HCT116 (cell line): Measurements from ENCODE around the gene MYBPC1. TPM values are rescaled to one million over a fixed set of nuclear protein-coding genes. Genes with fewer than 3 reads are reported as not detected.

Experiments
- ATAC-seq: fragments of 200-7000 bp; cut with Tn5 transposase; 2 replicates; pipeline ENCODE4 v1.9.1; 2020; ENCODE audit warnings: mild to moderate bottlenecking, moderate library complexity
- BruUV-seq: library from RNA; stranded (reverse); fragments of 400-500 nt; replicated peaks from 2 replicates; lab custom pipeline; 2021; lab: Mats Ljungman, UMichigan
- CTCF ChIA-PET: fragments of 300-600 bp; sonication (Branson Sonifier 250); formaldehyde crosslinking; loops from one replicate; lab custom pipeline; 2021; ENCODE audit warnings: antibody characterized with exemption; lab: Charles Lee
- POLR2A ChIA-PET: fragments of 300-600, 350-600 bp; sonication (Branson Sonifier 250); formaldehyde crosslinking; loops from one replicate; lab custom pipeline; 2021; ENCODE audit warnings: antibody characterized with exemption; lab: Charles Lee
- RAD21 ChIA-PET, 2 experiments: fragments of 300-600 bp; sonication (Branson Sonifier 250); formaldehyde crosslinking; loops; one replicate each; lab custom pipeline; 2023; ENCODE audit warnings: low total read pairs in 2 of 2; ENCODE audit not compliant: uncharacterized antibody in 2 of 2, unreplicated experiment in 2 of 2, low non-redundant PET in 1 of 2; lab: Charles Lee
- DNase-seq: peaks from one replicate; pipeline ENCODE4 v3.0.0-alpha.2; 2010; ENCODE audit warnings: low read depth, low spot score
- H2AFZ ChIP-seq: fragments of 200-600 bp; shearing (Covaris generic), sonication (generic); 2 replicates; pipeline ENCODE4 v1.6.1; 2017; ENCODE audit warnings: low read depth, mixed run types, mixed read lengths, antibody characterized with exemption, low read length; ENCODE audit not compliant: poor library complexity, severe bottlenecking
- H3K27ac ChIP-seq: 2 replicates; pipeline ENCODE4 v1.5.1; 2012; ENCODE audit warnings: low read depth, low read length
- H3K27me3 ChIP-seq: fragments of 200-600 bp; sonication (generic); 2 replicates; pipeline ENCODE4 v1.6.1; 2016; ENCODE audit warnings: mixed run types, low read length, mixed read lengths; ENCODE audit not compliant: insufficient read depth
- H3K36me3 ChIP-seq, 2 experiments: fragments of 200-500 bp in 1 of 2; fragments of 200-600 bp in 1 of 2; sonication (Bioruptor generic) in 1 of 2; sonication (generic) in 1 of 2; 2 replicates each; pipeline versions ENCODE4 v1.5.1 to v1.6.1; 2014 to 2016; ENCODE audit warnings: low read length in 2 of 2, inconsistent platforms in 1 of 2, mixed read lengths in 1 of 2, mixed run types in 1 of 2; ENCODE audit not compliant: insufficient read depth in 2 of 2, control insufficient read depth in 1 of 2
- H3K4me1 ChIP-seq, 2 experiments: fragments of 200-600 bp in 1 of 2; sonication (generic) in 1 of 2; 2 replicates each; pipeline versions ENCODE4 v1.5.1 to v1.6.1; 2012 to 2017; ENCODE audit warnings: low read length in 2 of 2, inconsistent platforms in 1 of 2, mild to moderate bottlenecking in 1 of 2, mixed read lengths in 1 of 2, mixed run types in 1 of 2, moderate library complexity in 1 of 2; ENCODE audit not compliant: insufficient read depth in 2 of 2, control insufficient read depth in 1 of 2
- H3K4me2 ChIP-seq: fragments of 200-600 bp; sonication (generic); 2 replicates; pipeline ENCODE4 v1.6.1; 2017; ENCODE audit warnings: mixed run types, low read length, mixed read lengths
- H3K4me3 ChIP-seq, 2 experiments: fragments of 200-600 bp in 1 of 2; sonication (generic) in 1 of 2; replicated peaks in 1 of 2; 2 replicates each; pipeline ENCODE4 v1.5.1; 2011 to 2016; ENCODE audit warnings: low read length in 2 of 2, control low read depth in 1 of 2, low read depth in 1 of 2, mild to moderate bottlenecking in 1 of 2, mixed read lengths in 1 of 2, mixed run types in 1 of 2
- H3K79me2 ChIP-seq: fragments of 200-600 bp; sonication (generic); 2 replicates; pipeline ENCODE4 v1.6.1; 2017; ENCODE audit warnings: mild to moderate bottlenecking, mixed run types, low read length, moderate library complexity, mixed read lengths; ENCODE audit not compliant: insufficient read depth
- H3K9ac ChIP-seq: fragments of 200-600 bp; sonication (generic); 2 replicates; pipeline ENCODE4 v1.6.1; 2016; ENCODE audit warnings: low read length, mixed read lengths
- H3K9me2 ChIP-seq: fragments of 200-600 bp; sonication (generic), shearing (Covaris generic); 2 replicates; pipeline ENCODE4 v1.6.1; 2017; ENCODE audit warnings: mixed run types, mild to moderate bottlenecking, moderate library complexity; ENCODE audit not compliant: insufficient read depth
- H3K9me3 ChIP-seq, 2 experiments: fragments of 200-500 bp in 1 of 2; fragments of 200-600 bp in 1 of 2; sonication (Bioruptor generic) in 1 of 2; sonication (generic) in 1 of 2; 2 replicates each; pipeline ENCODE4 v1.6.1; 2014 to 2017; ENCODE audit warnings: low read length in 2 of 2, mixed read lengths in 2 of 2, inconsistent platforms in 1 of 2, low read depth in 1 of 2, mild to moderate bottlenecking in 1 of 2, mixed run types in 1 of 2, moderate library complexity in 1 of 2; ENCODE audit not compliant: control insufficient read depth in 1 of 2, insufficient read depth in 1 of 2
- H4K20me1 ChIP-seq: fragments of 200-600 bp; sonication (generic), shearing (Covaris generic); 2 replicates; pipeline ENCODE4 v1.6.1; 2017; ENCODE audit warnings: mixed run types, mild to moderate bottlenecking, moderate library complexity; ENCODE audit not compliant: insufficient read depth
- ATF3 ChIP-seq: IDR thresholded peaks from 2 replicates; pipeline ENCODE4 v1.6.1; 2012
- REST ChIP-seq: IDR thresholded peaks from 2 replicates; pipeline ENCODE4 v1.6.1; 2012; ENCODE audit warnings: low read depth
- SP1 ChIP-seq: IDR thresholded peaks from 2 replicates; pipeline ENCODE4 v1.6.1; 2012; ENCODE audit warnings: low read depth
- TCF7L2 ChIP-seq: IDR thresholded peaks from 2 replicates; pipeline ENCODE4 v1.7.0; 2011; ENCODE audit warnings: borderline replicate concordance, inconsistent platforms; ENCODE audit not compliant: insufficient read depth, insufficient read length; ENCODE audit errors: extremely low read depth
- YY1 ChIP-seq: IDR thresholded peaks from 2 replicates; pipeline ENCODE4 v1.6.1; 2011; ENCODE audit warnings: low read length, low read depth, moderate library complexity, mild to moderate bottlenecking; ENCODE audit not compliant: insufficient replicate concordance; ENCODE audit errors: extremely low read depth
- ZBTB33 ChIP-seq: IDR thresholded peaks from 2 replicates; pipeline ENCODE4 v1.6.1; 2011; ENCODE audit warnings: mild to moderate bottlenecking, low read length, moderate library complexity; ENCODE audit not compliant: insufficient replicate concordance; ENCODE audit errors: extremely low read depth
- intact Hi-C: fragments of 100-400 bp; cut with micrococcal nuclease; formaldehyde crosslinking; loops from 2 replicates; pipeline ENCODE4 v1.10.0; 2022
- total RNA-seq: library from RNA; stranded (reverse); gene quantifications from one replicate; pipeline ENCODE4 v1.2.1, GENCODE V29; 2021; ENCODE audit not compliant: unreplicated experiment

MYBPC1 gene
- total RNA-seq, 1 experiment from 2014 or later, result not detected

GRCh38 chr12:101616027-101616494 lies 21.3 kb downstream of the MYBPC1 start (continued):
- no peak for TF ChIP-seq SP1

GRCh38 chr12:101619026-101619786 lies 24.4 kb downstream of the MYBPC1 start:
- Histone ChIP-seq H2AFZ (no peak overlapping the region), H3K9me3 (no peaks in the 10 kb centered on the region), H3K27ac (no peak overlapping the region), H3K9ac (no peak overlapping the region), H3K27me3 (no peaks in the 10 kb centered on the region), H3K4me2 (no peak overlapping the region), H3K9me2 (no peaks in the 10 kb centered on the region), H4K20me1 (no peaks in the 10 kb centered on the region), H3K36me3 (no peaks in the 10 kb centered on the region), H3K4me1 (no peaks in the 10 kb centered on the region), H3K79me2 (no peaks in the 10 kb centered on the region), H3K4me3 (no peak overlapping the region)
- POLR2A ChIA-PET, result no interaction called here
- intact Hi-C loops, result no loop called here
- BruUV-seq, result no TSS peak
- DNase-seq (no peak), ATAC-seq (no peak)
- CTCF ChIA-PET, result no interaction called here
- RAD21 ChIA-PET, result no interaction called here
- TF ChIP-seq ZBTB33 (no peak), REST (no peak), TCF7L2 (no peak), YY1 (no peak), ATF3 (no peak)
